H9 (cell line): ENCODE measurements around the gene YBX1. TPM values are rescaled to one million over a fixed set of nuclear protein-coding genes. Genes with fewer than 3 reads are reported as not detected.

Source experiments
- DNase-seq: peaks from one replicate; pipeline ENCODE4 v3.0.0-alpha.2; 2017
- H2AFZ ChIP-seq: one replicate; pipeline ENCODE4 v1.6.1; 2013; ENCODE audit warnings: mild to moderate bottlenecking, low read length, control low read depth, moderate library complexity
- H2AK5ac ChIP-seq: 2 replicates; pipeline ENCODE4 v1.6.1; 2013; ENCODE audit warnings: low read length, control low read depth, mixed read lengths; ENCODE audit not compliant: insufficient read length
- H2BK120ac ChIP-seq: one replicate; pipeline ENCODE4 v1.6.1; 2013; ENCODE audit warnings: low read depth, mild to moderate bottlenecking, low read length, control low read depth, inconsistent platforms; ENCODE audit not compliant: poor library complexity, severe bottlenecking
- H2BK12ac ChIP-seq: 2 replicates; pipeline ENCODE4 v1.6.1; 2013; ENCODE audit warnings: low read length, control low read depth, mixed read lengths, low read depth; ENCODE audit not compliant: insufficient read length
- H2BK15ac ChIP-seq: 2 replicates; pipeline ENCODE4 v1.6.1; 2013; ENCODE audit warnings: low read depth, low read length, control low read depth
- H2BK20ac ChIP-seq: one replicate; pipeline ENCODE4 v1.6.1; 2013; ENCODE audit warnings: low read depth, mild to moderate bottlenecking, low read length, control low read depth, inconsistent platforms; ENCODE audit not compliant: poor library complexity, severe bottlenecking
- H2BK5ac ChIP-seq: 2 replicates; pipeline ENCODE4 v1.6.1; 2013; ENCODE audit warnings: low read length, control low read depth, mixed read lengths; ENCODE audit not compliant: insufficient read length
- H3K14ac ChIP-seq: 2 replicates; pipeline ENCODE4 v1.6.1; 2013; ENCODE audit warnings: low read length, control low read depth; ENCODE audit not compliant: insufficient read depth
- H3K18ac ChIP-seq: 2 replicates; pipeline ENCODE4 v1.6.1; 2013; ENCODE audit warnings: low read depth, mild to moderate bottlenecking, mixed read lengths, low read length, control low read depth; ENCODE audit not compliant: insufficient read length
- H3K23ac ChIP-seq: 2 replicates; pipeline ENCODE4 v1.6.1; 2013; ENCODE audit warnings: low read length, control low read depth, mixed read lengths, low read depth; ENCODE audit not compliant: insufficient read length
- H3K23me2 ChIP-seq: 2 replicates; pipeline ENCODE4 v1.6.1; 2013; ENCODE audit warnings: low read depth, mild to moderate bottlenecking, mixed read lengths, low read length, control low read depth; ENCODE audit not compliant: insufficient read length, poor library complexity, severe bottlenecking
- H3K27ac ChIP-seq: 2 replicates; pipeline ENCODE4 v1.5.1; 2013; ENCODE audit warnings: low read length, control low read depth, mixed read lengths, low read depth; ENCODE audit not compliant: insufficient read length
- H3K27me3 ChIP-seq: 2 replicates; pipeline ENCODE4 v1.6.1; 2013; ENCODE audit warnings: low read length, control low read depth, inconsistent platforms; ENCODE audit not compliant: insufficient read depth
- H3K4ac ChIP-seq: 2 replicates; pipeline ENCODE4 v1.6.1; 2013; ENCODE audit warnings: low read depth, mild to moderate bottlenecking, control low read depth, inconsistent platforms, low read length, moderate library complexity
- H3K4me1 ChIP-seq: 2 replicates; pipeline ENCODE4 v1.6.1; 2013; ENCODE audit warnings: low read length, control low read depth, inconsistent platforms; ENCODE audit not compliant: insufficient read depth
- H3K4me2 ChIP-seq: 2 replicates; pipeline ENCODE4 v1.6.1; 2013; ENCODE audit warnings: low read length, control low read depth, mixed read lengths; ENCODE audit not compliant: insufficient read length, insufficient read depth
- H3K56ac ChIP-seq: 2 replicates; pipeline ENCODE4 v1.6.1; 2013; ENCODE audit warnings: low read depth, mild to moderate bottlenecking, mixed read lengths, low read length, control low read depth; ENCODE audit not compliant: insufficient read length
- H3K79me1 ChIP-seq: 2 replicates; pipeline ENCODE4 v1.6.1; 2013; ENCODE audit warnings: low read depth, mild to moderate bottlenecking, moderate library complexity, low read length, control low read depth, inconsistent platforms; ENCODE audit not compliant: insufficient read depth, poor library complexity, severe bottlenecking
- H3K79me2 ChIP-seq: 2 replicates; pipeline ENCODE4 v1.6.1; 2013; ENCODE audit warnings: low read length, control low read depth, inconsistent platforms; ENCODE audit not compliant: insufficient read depth
- H3K9ac ChIP-seq: 2 replicates; pipeline ENCODE4 v1.6.1; 2013; ENCODE audit warnings: low read length, control low read depth, mixed read lengths; ENCODE audit not compliant: insufficient read length; ENCODE audit errors: extremely low read depth
- H3K9me3 ChIP-seq: one replicate; pipeline ENCODE4 v1.6.1; 2013; ENCODE audit warnings: low read depth, low read length, inconsistent platforms; ENCODE audit not compliant: control insufficient read depth
- H3T11ph ChIP-seq: one replicate; pipeline ENCODE4 v1.6.1; 2013; ENCODE audit warnings: mild to moderate bottlenecking, low read length, control low read depth, inconsistent platforms
- H4K20me1 ChIP-seq: one replicate; pipeline ENCODE4 v1.6.1; 2013; ENCODE audit not compliant: control insufficient read depth, insufficient read length, insufficient read depth
- H4K5ac ChIP-seq: 2 replicates; pipeline ENCODE4 v1.6.1; 2013; ENCODE audit warnings: low read depth, mild to moderate bottlenecking, mixed read lengths, low read length, control low read depth; ENCODE audit not compliant: insufficient read length
- H4K8ac ChIP-seq: replicated peaks from 2 replicates; pipeline ENCODE4 v1.6.1; 2013; ENCODE audit warnings: low read length, control low read depth, mixed read lengths, low read depth; ENCODE audit not compliant: insufficient read length
- H4K91ac ChIP-seq: 2 replicates; pipeline ENCODE4 v1.6.1; 2013; ENCODE audit warnings: low read depth, mild to moderate bottlenecking, moderate library complexity, mixed read lengths, low read length, control low read depth; ENCODE audit not compliant: insufficient read length
- H3K27ac Mint-ChIP-seq, 3 experiments: 2 replicates in 2 of 3; 3 replicates in 1 of 3; pipeline ENCODE4 v1.8.0; 2020 to 2021; ENCODE audit warnings: mixed read lengths in 3 of 3, mild to moderate bottlenecking in 1 of 3, moderate library complexity in 1 of 3
- H3K27me3 Mint-ChIP-seq: 2 replicates; pipeline ENCODE4 v1.8.0; 2021; ENCODE audit warnings: low read depth, mild to moderate bottlenecking, moderate library complexity, mixed read lengths
- H3K36me3 Mint-ChIP-seq, 3 experiments: 2 replicates in 2 of 3; 3 replicates in 1 of 3; pipeline ENCODE4 v1.8.0; 2020 to 2021; ENCODE audit warnings: low read depth in 3 of 3, mixed read lengths in 3 of 3; ENCODE audit not compliant: insufficient read depth in 1 of 3
- H3K4me1 Mint-ChIP-seq, 2 experiments: 2 replicates each; pipeline ENCODE4 v1.8.0; 2020; ENCODE audit warnings: mixed read lengths in 2 of 2
- H3K4me3 Mint-ChIP-seq, 2 experiments: 2 replicates in 1 of 2; 3 replicates in 1 of 2; pipeline ENCODE4 v1.8.0; 2020 to 2021; ENCODE audit warnings: mild to moderate bottlenecking in 2 of 2, mixed read lengths in 2 of 2, moderate library complexity in 1 of 2
- H3K9me3 Mint-ChIP-seq, 2 experiments: 2 replicates in 1 of 2; 3 replicates in 1 of 2; pipeline ENCODE4 v1.8.0; 2020; ENCODE audit warnings: mild to moderate bottlenecking in 2 of 2, mixed read lengths in 2 of 2, moderate library complexity in 1 of 2
- WGBS: extraction: QIAGEN DNeasy Blood & Tissue Kit; methylation state at CpG from one replicate; pipeline ENCODE4 v1.1.7; 2013; ENCODE audit warnings: missing lambda C conversion rate, low lambda C conversion rate, mixed read lengths; ENCODE audit not compliant: insufficient read length; ENCODE audit errors: extremely low coverage; 5-methylcytosine and 5-hydroxymethylcytosine counted together
- total RNA-seq: library from RNA; stranded (reverse); gene quantifications from 2 replicates; pipeline ENCODE4 v1.2.1, GENCODE V29; 2021
- TF ChIP-seq, protein P1 (sequence below): fragments of 200-600 bp; sonication (generic); conservative IDR thresholded peaks from 3 replicates; pipeline ENCODE4 v1.8.0; 2021; ENCODE audit warnings: antibody characterized with exemption, mild to moderate bottlenecking

YBX1 gene
- total RNA-seq, 1 experiment from 2014 or later: 1,019 TPM

DNA sequence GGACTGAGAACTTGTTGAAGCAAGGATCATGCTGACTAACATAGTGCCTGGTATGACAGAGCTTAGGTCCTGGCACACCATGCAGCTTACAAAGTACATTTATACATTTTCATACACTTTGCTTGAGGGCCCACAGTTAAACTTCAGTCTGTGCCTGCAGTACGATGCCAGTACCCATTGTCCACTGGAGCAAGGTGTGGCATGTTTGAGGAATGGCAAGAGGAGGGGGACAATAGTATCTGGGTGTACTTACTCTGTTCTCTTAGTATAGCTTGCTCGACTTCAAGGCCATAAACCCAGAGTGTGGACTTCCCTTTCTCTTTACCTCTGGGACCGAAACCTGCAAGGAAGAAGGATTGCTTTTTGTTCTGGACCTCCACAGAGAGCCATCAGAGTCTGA is 6.8 kb upstream of the YBX1 start:
- Histone ChIP-seq H3K27me3 (no peaks in the 10 kb centered on the region), H2BK5ac (no peak overlapping the region), H4K5ac (no peak overlapping the region), H3K79me1 (no peaks in the 10 kb centered on the region), H3K4ac (no peak overlapping the region), H2BK20ac (no peak overlapping the region), H3K9me3 (no peaks in the 10 kb centered on the region), H3T11ph (no peak overlapping the region), H3K79me2 (no peaks in the 10 kb centered on the region; the same call in 1 of the 2 replicates), H3K4me1 (no peaks in the 10 kb centered on the region), H3K14ac (no peak overlapping the region), H2BK12ac (no peak overlapping the region), H3K23ac (no peak overlapping the region), H4K91ac (no peak overlapping the region), H2BK15ac (no peak overlapping the region), H3K27ac (no peak overlapping the region), H3K18ac (no peak overlapping the region), H3K4me2 (no peak overlapping the region), H3K56ac (no peak overlapping the region), H4K8ac (no peak overlapping the region), H2BK120ac (no peak overlapping the region), H3K9ac (no peak overlapping the region), H2AK5ac (no peak overlapping the region), H4K20me1 (no peaks in the 10 kb centered on the region), H3K23me2 (no peaks in the 10 kb centered on the region), H2AFZ (no peak overlapping the region)
- WGBS: no CpG with 5 or more reads among the region's 3 CpGs
- Mint-ChIP-seq H3K4me3 (no peak overlapping the region), H3K36me3 (peaks cover 10 to 39% (median 25%) of the 10 kb centered on the region in 3 experiments; a peak in 6 of 7 replicates), H3K9me3 (no peaks in the 10 kb centered on the region), H3K27ac (no peak overlapping the region), H3K27me3 (no peaks in the 10 kb centered on the region), H3K4me1 (peaks cover 6 to 8% of the 10 kb centered on the region in 2 experiments)
- DNase-seq: no peak
- TF ChIP-seq, protein P1, sequence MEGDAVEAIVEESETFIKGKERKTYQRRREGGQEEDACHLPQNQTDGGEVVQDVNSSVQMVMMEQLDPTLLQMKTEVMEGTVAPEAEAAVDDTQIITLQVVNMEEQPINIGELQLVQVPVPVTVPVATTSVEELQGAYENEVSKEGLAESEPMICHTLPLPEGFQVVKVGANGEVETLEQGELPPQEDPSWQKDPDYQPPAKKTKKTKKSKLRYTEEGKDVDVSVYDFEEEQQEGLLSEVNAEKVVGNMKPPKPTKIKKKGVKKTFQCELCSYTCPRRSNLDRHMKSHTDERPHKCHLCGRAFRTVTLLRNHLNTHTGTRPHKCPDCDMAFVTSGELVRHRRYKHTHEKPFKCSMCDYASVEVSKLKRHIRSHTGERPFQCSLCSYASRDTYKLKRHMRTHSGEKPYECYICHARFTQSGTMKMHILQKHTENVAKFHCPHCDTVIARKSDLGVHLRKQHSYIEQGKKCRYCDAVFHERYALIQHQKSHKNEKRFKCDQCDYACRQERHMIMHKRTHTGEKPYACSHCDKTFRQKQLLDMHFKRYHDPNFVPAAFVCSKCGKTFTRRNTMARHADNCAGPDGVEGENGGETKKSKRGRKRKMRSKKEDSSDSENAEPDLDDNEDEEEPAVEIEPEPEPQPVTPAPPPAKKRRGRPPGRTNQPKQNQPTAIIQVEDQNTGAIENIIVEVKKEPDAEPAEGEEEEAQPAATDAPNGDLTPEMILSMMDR: no peak
